Measurements from ENCODE around the gene MEX3A.

GRCh38 chr1:156056326-156056849, 25.9 kb downstream of the MEX3A start:
- no peak for TF ChIP-seq CTCF (IDR thresholded peaks at IDR 0.05 in 8 of 11, conservative IDR thresholded peaks at IDR 0.05 in 3 of 11)
- no peak for TF ChIP-seq POLR2AphosphoS5 (IDR thresholded peaks at IDR 0.05)
